Activated T-helper 9 cell treated with anti-CD3 and anti-CD28 coated beads, Interleukin-2, amount 50 U/mL, for 16 hours (primary cell): Measurements from ENCODE around the gene MAP3K13.
"Not testable (repeated sequence)": the region's sequence is repeated elsewhere in the genome, so short reads cannot be mapped to it uniquely, and the experiment has no call there.

ENCODE experiments used
- DNase-seq: peaks from one replicate; pipeline ENCODE4 v3.0.0-alpha.2; 2020; ENCODE audit warnings: low read depth

Gene MAP3K13

DNA sequence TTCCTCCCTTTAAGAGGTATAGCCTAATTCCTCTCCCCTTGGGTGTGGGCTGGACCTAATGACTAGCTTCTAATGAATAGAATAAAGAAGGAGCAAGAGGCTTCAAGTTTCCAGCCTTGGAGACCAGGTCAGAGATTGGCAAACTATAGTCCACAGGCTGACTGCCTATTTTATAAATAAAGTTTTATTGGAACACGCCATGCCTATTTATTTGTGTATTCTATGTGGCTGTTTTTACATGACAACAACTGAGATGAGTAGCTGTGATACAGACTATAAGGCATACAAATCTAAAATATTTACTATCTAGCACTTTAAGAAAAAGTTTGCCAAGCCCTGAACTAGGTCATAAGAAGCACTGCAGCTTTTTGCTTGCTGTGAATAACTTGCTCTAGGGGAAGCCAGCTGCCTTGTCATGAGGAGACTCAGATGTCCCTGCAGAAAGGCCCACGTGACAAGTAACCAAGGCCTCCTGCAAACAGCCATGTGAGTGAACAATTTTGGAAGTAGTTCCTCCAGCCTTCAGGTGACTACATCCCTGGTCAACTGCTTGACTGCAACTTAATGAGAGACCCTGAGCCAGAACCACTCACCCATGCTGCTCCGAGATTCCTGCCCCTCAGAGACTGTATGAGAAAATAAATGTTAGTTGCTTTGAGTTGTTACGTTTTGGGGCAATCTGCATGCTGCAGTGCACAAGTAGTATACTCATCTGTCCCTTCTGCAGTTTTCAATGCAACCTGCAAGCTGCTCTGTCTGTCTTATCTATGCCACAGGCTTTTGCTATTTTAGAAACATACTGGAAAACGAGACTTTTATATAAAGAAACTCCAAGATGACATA lies 21.1 kb upstream of the MAP3K13 start:
- DNase-seq = no peak

DNA sequence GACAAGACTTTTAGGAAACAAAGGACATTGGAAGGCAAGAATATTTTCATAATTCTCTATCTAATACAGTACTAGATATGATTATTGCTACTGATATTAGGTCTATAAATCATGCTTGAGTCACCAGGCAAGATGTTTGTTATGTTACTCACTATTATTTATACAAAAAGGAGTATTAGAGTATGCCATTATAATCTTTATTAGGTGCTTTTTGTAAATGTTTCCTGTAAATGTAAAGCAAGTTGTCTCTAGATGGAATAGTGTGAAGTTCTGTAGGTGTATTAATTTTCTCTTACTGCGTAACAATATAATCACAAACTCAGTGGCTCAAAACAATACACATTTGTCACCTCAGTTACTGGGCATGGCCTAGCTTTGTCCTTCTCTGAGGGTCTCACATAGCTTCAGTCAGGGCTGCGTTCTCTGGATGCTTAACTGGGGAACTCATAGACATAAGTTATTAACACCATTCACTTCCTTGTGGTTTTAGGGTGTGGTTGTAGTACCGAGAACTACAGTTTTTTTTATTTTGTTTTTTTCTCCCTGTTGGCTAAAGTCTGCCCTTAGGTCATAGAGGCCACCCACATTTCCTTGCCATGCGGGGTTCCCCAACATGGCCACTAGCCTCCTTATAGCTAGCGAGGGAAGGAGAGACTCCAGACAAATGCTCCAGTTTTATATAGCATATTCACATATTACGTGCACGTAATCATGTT lies 20.3 kb upstream of the MAP3K13 start:
- no peak for DNase-seq

DNA sequence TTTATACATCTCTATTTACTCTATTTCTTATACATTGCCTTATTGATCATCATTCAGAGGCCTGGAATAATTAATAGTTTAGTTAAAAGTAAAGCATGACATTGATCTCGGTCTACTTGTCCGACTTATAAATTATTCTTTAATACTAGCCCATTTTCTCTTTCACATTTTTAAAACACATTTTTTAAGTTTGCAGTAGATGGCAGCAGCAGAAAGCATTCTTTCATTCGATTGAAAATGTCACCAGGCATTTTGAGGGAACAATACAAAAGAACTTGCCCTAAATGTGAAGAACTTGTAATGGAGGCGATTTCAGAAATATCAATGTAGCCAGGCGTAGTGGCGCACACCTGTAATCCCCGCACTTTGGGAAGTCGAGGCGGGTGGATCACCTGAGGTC lies 15.5 kb upstream of the MAP3K13 start:
- no peak for DNase-seq

DNA sequence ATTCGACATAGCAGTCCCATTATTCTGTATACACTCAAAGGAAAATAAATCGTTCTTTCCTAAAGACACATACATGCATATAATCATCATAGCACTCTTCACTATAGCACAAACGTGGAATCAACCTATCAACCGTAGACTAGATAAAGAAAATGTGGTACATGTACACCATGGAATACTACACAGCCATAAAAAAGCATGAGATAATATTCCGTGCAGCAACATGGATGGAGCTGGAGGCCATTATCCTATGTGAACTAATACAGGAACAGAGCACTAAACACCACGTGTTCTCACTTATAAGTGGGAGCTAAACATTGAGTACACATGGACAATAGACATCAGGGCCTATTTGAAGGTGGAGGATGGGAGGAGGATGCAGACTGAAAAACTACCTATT lies 12.1 kb upstream of the MAP3K13 start:
- no peak for DNase-seq

DNA sequence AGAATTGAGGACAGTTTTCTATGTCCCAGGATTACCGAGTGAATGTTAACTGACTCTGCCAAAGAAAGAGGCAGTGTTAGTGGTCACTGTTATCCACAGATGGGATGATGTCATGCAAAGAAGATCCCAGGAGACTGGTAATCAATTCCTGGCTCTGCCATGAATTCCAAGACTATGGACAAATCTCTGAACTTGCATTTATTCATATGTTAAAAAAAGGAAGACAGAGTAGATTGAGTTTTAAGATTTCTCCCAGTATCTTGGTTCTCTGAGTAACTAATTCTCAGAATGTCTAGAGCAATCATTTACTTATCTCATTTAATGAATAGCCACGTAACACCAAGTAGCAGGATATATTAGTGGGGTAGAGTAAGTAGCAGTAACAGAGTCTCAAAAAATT lies 11.5 kb upstream of the MAP3K13 start:
- no peak for DNase-seq

DNA sequence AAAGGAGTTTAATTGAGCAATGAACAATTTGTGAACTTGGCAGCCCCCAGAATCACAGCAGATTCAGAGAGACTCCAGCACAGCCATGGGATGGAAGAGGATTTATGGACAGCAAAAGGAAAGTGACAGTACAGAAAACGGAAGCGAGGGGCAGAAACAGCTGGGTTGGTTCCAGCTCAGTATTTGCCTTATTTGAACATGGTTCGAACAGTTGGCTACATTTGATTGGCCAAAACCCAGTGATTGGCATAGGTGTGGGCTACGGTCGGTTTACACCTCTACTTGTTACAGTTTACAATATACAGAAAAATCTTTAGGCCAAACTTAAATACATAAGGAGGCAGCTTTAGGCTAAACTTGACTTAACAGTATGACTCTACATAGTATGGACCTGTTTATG lies 9.7 kb upstream of the MAP3K13 start:
- DNase-seq = no peak

DNA sequence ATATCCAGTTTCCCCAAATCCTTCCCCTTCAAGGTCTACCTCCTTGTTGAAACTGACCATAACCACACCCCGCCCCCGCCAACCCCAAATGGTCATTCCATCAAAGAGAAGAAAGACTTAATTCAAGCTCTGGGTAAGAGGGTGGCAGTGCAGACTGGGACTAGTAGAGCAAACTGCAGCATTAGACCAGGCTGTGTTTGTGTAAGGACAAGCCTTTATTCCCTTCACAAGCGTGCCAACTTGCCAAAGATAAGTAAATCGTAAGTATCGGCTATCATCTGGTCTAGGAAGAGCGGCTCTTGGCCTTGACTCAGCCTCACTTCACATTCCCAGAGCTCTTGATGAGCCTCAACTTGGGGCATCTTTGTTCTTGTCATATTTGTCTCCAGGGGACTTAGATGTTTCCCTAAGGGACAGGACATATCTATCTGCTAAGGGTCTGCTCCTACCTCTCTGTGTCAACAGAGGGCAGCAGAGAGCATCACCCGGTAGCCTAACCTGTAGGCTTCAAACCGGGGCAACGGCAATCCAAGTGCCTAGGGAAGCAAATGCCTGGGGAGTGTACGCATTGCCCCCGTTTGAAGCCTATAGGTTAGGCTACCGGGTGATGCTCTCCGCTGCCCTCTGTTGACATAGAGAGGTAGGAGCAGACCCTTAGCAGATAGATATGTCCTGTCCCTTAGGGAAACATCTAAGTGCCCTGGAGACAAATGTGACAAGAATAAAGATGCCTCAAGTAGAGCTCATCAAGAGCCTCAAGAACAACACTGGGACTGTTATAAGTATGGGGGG lies 8.9 kb upstream of the MAP3K13 start:
- peak; percentile 26 for DNase-seq

DNA sequence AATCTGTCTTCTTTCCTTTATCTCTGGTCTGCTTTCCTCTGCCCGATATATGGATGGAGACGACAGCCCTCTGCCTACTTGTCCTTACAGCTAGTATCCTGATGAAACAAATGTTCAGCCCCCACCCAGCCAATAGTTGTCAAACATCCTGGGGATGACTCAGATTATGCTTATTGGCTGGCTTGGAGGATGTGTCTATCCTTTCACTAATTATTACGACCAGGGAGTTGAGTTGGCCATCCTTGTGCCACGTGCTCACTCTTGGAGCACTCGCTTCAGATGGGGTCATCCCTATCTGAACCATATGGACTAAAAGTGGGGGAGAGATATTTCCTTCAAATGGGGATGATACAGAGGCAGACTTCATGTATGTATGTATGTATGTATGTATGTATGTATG lies 6.4 kb upstream of the MAP3K13 start:
- no peak for DNase-seq

DNA sequence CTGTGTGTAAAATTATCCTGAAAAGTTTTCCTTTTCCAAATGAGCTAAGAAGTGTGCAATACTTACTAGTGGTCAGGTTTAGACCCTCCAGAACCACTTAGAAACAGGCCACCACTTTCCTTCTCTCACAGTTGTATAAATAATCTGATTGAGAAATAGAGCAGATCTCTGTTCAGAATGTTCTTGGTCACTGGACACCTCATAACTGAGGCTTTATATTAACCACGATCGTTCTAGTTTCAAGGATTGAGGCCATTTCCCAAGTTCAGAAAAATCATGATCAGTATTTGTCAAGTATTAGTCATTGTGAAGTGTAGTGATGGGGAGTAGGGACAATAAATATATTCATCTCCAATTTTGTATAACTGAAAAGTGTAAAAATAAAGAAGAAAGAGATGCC lies 1.0 kb upstream of the MAP3K13 start:
- no peak for DNase-seq

DNA sequence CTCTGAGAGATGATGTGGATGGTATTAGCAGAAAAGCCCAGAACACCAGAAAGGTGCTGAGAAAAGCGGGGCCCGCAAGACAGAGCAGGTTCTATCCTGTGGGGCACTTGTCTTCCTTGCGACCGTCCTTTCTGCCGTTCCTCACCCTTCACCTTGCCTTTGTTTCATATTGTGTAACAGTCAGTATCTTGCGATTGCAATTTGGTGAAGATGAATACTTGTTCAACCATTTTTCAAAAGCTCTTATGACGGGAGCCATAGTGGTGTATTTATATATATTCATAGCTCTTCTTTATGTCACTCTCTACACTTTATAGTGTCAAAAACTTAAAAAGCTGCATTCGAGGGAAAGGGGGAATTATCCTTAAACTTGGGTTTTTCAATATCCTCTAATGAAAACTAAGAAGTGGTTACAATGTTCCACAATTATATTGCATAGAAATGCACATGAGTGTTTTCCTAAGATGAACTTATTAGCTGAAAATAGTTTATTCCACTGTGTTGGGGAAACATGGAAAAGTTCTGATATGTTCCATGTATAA lies 797 bp downstream of the MAP3K13 start:
- no peak for DNase-seq

DNA sequence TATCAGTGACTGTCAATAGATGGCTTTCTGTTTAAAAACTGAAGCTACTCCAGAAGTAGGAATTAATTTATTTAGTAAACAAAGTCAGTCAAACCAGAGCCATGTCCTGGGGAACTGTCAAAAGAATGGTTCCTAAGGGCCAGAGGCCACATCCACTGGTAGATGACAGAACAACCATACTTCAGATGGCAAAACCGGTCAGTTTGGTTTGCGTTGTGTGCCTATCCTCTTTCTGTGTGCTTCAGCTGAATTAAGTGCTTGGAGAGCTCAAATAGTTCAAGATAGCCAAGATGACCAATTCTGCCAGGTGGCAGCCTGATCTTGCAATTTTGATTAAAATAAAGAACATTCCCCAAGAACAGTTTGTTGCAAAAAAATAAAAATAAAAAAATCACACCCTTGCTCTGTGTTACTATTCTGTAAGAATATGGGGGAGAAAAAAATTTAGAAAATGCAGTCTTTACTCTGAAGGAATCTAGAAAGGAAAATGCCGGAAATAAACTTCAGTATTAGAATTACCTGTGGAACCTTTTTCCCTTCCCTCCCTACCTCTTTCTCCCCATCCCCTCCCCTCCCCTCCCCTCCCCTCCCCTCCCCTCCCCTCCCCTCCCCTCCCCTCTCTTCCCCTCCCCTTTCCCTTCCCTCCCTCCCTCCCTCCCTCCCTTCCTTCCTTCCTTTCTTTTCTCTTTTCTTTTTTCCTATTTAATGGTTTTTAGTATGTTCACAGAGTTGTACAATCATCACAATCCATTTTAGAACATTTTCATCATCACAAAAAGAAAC lies 2.5 kb downstream of the MAP3K13 start:
- no peak for DNase-seq

DNA sequence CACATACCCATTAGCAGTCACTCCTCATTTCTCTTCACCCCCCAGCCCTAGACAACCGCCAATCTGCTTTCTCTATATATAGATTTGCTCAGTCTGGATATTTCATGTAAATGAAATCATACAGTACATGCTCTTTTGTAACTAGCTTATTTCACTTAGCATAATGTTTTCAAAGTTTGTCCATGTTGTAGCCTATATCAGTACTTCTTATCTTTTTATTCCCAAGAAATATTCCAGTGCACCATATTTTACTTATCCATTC lies 3.1 kb downstream of the MAP3K13 start:
- no peak for DNase-seq

DNA sequence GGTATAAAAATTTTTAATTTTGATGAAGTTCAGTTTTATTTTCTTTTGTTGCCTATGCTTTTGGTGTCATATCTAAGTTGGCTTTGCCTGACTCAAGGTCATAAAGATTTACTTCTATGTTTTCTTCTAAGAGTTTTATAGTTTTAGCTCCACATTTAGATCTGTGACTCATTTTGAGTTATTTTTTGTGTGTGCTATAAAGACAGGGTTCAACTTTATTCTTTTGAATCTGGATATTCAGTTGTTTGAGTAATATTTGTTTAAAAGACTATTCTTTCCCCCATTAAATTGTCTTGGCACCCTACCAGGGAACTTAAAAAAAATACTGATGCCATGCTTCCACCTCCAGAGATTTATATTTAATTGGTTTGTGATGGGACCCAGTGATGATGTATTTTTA lies 4.0 kb downstream of the MAP3K13 start:
- no peak for DNase-seq

DNA sequence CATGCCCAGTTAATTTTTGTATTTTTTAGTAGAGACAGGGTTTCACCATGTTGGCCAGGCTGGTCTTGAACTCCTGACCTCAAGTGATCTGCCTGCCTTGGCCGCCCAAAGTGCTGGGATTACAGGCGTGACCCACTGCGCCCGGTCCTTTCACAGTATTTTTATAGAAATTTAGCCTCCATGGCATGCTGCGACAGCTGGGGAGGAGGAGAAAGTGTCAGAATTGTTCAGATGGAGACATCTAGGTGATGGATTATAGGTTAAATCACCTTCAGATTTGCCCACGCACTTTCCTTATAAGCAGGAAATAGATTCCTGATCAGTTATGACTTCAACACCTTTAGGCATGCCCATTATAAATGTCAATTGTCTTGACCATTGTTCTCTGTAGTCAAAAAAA lies 7.4 kb downstream of the MAP3K13 start:
- not testable (repeated sequence) for DNase-seq

DNA sequence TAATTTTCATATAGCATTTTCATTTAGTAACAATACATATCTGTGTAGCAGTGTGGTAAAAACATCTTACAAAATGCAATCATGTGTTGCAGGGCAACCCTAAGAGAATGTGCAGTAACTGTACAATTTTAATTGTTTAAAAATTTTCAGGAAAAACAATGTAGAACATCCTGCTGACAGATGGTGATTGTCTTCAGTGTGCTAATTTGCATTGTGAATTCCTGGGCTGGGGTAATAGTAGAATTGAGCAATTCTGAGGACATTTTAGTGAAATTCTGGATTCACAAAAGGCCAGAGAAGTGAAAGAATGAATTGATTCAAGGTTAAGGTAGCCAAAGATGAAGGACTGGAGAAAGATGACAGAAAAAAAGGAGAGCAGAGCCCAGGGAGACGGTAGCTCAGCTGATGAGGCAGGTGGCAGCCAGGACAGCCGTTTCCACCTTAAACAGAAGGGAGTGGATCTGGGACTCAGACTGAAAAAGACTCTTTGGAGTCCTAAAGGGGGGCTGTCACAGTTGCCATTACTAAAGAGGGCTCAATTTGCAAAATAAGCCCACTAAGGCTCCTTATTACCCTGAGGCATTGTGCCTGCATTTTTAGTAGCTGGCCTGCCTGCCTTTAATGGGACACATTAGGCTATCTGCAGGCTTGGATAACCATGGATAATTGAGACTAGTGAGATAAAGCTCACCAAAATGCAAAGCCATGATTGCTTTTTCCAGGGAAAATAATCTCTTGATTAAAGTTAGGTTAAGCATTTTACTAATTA lies 8.6 kb downstream of the MAP3K13 start:
- DNase-seq = no peak

DNA sequence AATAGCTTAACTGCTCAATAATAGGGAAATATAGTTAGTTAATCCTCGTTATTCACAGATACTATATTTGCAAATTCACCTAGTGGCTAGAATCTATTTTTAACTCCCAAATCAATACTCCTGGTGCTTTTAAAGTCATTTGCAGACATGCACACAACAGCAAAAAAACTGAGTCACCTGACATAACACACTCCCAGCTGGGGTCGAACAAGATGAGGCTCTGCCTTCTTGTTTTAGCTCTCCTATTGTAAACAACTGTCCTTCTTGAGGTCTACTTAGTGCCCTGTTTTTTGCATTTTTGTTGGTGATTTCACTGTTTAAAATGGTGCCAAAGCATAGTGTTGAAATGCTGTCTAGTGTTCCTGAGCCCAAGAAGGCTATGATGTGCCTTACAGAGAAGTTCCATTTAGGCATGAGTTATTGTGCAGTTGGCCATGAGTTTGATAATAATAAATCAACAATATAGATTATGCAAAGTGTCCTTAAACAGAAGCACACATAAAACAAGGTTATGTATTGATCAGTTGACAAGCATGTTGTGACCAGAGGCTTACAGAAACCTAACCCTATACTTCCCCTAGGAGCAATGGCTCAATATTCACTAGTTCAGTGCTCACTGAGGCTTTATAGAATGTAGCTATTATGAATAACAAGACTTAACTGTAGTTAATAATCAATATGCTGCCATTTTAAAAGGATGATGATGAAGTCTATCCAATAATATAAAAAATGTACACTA lies 18.6 kb downstream of the MAP3K13 start:
- DNase-seq = no peak

DNA sequence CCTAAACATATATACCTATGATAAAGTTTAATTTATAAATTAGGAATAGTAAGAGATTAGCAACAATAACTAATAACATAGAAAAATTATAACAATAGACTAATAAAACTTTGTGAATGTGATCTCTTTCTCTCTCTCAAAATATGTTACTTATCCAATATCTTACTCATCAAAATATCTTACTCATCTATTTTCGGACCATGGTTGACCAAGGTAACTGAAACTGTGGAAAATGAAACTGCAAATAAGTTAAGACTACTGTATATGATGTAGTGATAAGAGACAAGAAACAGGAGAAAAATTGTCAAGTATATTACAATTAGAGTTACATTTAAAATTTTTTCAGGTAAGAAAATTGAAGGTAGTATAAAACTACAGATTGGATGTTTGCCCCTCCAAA lies 19.2 kb downstream of the MAP3K13 start:
- DNase-seq = no peak

DNA sequence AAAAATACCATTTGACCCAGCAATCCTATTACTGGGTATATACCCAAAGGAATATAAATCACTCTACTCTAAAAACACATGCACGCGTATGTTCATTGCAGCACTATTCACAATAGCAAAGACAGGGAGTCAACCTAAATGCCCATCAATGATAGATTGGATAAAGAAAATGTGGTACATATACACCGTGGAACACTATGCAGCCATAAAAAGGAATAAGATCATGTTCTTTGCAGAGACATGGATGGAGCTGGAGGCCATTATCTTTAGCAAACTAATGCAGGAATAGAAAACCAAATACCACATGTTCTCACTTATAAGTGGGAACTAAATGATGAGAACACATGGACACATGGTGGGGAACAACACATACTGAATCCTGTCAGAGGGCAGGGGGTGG lies 23.6 kb downstream of the MAP3K13 start:
- not testable (repeated sequence) for DNase-seq

DNA sequence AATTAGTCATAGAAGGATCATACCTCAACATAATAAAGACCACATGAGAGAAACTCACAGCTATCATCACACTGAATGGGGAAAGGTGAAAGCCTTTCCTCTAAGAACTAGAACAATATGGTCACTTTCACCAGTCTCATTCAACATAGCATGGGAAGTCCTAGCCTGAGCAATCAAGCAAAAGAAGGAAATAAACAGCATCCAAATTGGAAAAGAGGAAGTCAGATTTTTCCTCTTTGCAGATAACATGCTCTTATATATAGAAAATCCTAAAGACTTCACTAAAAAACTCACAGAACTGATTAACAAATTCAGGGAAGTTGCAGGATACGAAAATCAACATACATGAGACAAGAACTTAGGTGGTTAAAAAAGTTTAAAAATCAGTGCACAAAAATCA lies 24.7 kb downstream of the MAP3K13 start:
- no peak for DNase-seq

DNA sequence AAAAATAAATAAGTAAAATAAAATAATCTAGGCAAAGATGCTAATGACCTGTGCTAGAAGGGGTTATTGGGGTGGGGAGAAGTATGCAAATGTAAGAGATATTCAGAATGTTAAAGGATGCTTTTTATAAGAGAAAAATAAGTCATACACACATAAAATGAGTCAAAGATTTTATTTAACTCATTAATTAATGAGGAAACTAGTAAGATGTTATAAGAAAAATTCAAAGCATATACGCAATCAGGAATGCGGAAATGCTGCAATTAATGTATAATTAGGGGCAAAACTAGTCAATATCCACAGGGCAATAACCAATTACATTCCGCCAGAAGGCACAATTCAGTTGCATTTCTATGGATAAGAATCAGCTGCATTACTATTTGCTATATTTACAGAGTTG lies 30.1 kb downstream of the MAP3K13 start:
- no peak for DNase-seq

DNA sequence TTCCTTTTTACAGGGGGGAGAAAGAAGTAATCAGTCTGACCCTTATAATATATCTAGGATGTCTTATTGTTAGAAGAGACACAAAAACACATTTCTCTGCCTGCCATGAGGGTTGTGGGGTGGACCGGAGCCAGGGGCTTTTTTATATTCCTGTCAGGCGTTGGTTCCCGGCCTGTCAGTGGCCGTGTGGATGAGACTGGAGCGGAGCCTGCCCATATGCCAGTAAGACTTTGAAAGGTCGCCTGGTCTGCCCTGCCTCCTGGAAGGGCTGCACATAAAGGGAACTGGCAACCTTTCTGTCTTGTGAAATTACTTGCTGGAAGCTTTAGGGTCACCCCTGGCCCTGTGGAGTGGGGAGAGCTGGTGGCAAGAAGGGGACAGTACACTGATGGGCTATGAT lies 34.7 kb downstream of the MAP3K13 start:
- DNase-seq = no peak
